Kidney capillary endothelial cell (primary cell): ENCODE data around the gene OR8D2.
"Not testable (repeated sequence)": the region's sequence is repeated elsewhere in the genome, so short reads cannot be mapped to it uniquely, and the experiment has no call there.

Experiments
- DNase-seq: peaks from one replicate; pipeline ENCODE4 v3.0.0-alpha.2; 2018; ENCODE audit warnings: low spot score

OR8D2 gene

DNA sequence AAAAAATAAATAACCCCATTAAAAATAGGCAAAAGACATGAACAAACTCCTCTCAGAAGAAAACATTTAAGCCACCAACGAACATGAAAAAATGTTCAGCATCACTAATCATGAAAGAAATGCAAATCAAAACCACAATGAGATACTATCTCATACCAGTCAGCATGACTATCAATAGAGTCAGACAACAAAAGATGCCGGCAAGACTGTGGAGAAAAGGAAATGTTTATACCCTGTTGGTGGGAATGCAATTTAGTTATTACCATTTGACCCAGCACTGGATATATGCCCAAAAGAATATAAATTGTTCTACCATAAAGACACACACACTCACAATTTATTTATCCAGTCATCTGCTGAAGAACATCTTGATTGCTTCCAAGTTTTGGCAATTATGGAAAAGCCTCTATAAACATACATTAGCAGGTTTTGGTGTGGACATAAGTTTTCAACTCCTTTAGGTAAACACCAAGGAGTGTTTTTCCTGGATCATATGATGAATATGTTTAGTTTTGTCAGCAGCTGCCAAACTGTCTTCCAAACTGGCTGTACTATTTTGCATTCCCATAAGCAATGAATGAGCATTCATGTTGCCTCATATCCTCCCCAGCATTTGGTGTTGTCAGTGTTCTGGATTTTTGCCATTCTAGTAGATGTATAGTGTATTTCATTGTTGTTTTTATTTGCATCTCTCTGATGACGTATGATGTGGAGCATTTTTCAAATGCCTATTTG is 34.2 kb downstream of the OR8D2 start:
- peak; percentile 28 for DNase-seq

DNA sequence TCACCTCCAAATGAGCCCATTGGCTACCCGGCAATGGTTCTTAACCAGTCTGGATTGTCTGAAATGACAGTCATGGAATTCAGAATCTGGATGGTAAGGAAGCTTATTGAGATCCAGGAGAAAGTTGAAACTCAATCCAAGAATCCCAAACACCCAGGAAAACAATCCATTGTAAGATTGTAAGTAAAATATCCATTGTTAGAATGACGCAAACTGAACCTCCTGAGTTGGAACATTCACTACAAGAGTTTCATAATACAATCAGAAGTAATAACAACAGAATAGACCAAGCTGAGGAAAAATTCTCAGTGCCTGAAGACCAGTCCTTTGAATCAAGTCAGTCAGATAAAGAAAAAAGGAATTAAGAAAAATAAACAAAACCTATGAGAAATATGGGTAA is 41.7 kb downstream of the OR8D2 start:
- no peak for DNase-seq

DNA sequence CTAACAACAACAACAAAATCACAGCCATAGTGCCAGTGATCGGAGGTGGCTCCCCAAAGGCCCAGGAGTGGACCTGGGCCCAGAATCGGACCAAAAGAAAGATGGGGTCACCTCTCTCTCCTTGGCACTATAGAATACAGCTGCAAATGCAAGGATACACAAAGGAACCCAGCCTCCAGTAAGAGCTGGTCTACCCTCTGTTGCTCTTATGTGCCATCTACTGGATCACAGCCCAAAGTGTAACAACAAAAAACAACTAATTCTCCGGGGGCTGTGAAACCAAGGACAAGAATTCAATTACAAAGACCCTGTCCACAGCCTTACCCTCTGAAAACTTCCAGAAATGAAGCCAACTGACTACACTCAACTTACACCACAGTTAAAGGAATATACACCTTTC is 42.2 kb downstream of the OR8D2 start:
- DNase-seq = no peak

DNA sequence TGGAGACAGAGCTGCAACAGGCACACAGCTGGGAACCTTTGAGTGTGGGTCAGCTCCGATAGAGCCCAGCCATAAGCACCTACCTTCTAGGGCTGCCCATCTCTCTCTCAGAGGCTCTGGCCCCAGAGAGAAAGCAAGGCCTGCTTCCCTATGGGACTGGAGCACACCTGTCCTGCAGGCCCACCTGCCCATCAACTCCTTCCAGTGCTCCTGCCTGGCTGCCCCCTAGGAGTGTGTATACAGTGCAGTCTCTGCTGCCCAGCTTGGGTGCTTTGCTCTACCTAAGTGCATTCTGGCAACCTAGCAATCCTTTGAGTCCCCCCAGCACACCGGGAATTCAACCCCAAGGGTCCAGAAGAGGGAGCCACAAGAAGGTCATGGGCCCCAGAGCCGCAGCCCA is 42.8 kb downstream of the OR8D2 start:
- no peak for DNase-seq

DNA sequence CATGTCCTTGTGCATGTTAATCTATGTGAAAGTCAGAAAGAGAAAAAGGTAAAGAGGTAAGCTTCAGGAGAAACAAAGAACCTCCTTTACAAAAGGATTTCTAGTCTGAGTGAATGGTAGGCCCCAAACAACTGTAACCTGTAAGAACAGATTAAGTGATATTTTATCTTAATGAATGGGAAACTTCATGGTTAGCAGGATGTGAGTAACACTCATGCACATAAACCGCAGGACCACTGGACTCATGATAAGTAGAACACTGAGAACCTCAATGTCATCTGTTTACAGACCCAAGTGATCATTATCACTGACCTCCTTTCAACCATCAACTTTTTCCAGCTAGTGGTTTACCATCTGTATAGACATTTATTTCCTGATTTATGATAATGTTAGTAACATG is 43.9 kb downstream of the OR8D2 start:
- no peak for DNase-seq

DNA sequence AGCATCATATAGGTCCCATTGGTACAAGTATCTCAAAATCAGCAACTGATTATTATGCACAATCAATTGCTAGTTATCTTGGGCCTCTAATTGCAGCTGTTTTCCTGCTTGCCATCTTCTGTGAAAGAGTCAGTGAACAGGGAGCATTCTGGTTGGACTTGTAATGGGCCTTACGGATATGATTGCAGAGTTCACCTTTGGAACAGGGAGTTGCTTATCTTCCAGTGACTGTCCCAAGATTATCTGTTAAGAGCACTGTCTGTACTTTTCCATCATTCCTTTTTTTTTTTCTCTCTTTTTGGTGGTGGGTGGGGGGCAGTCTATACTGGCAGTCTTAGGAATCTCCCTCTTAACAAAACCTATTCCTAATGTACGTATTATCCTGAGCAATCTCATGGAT is 46.0 kb downstream of the OR8D2 start:
- no peak for DNase-seq

DNA sequence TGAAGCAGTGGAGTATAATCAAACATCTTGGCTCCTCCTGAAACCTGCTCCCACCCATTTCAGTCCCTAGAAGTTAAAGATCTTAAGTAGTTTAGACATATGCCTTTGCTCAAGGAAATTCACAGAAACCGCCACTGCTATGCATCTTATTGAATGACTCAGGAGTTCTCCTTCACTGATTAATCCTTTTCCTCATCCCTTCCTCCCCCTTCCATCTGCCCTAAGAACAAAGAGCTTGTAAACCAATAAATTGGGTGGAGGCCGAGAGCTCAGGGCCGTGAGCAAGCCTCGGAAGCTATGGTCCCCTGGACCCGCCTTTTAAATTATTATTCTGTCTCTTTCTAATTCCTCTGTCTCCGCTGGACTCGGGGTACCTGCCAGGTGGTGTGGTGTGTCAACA is 49.1 kb downstream of the OR8D2 start:
- DNase-seq = not testable (repeated sequence)
